ENCODE results near the gene ANO6.
"Not testable (repeated sequence)": the region's sequence is repeated elsewhere in the genome, so short reads cannot be mapped to it uniquely, and the experiment has no call there.

The ANO6 gene

GRCh38 chr12:45213107-45213506, 2.8 kb upstream of the ANO6 start:
- DNase-seq, result no peak

GRCh38 chr12:45214071-45214470, 1.8 kb upstream of the ANO6 start:
- DNase-seq, result no peak

GRCh38 chr12:45214749-45215418, 1.0 kb upstream of the ANO6 start:
- DNase-seq, result no peak

GRCh38 chr12:45216230-45216982, 511 bp downstream of the ANO6 start:
- no peak for DNase-seq

GRCh38 chr12:45216983-45217485, 1.1 kb downstream of the ANO6 start:
- no peak for DNase-seq

- DNase-seq, result no peak
Measured at GRCh38 chr12:45217846-45218245, 2.0 kb downstream of the ANO6 start.

- DNase-seq, result no peak
Measured at GRCh38 chr12:45219621-45220020, 3.7 kb downstream of the ANO6 start.

- no peak for DNase-seq
Measured at GRCh38 chr12:45220363-45220931, 4.6 kb downstream of the ANO6 start.

- DNase-seq, result no peak
Measured at GRCh38 chr12:45220969-45221368, 5.1 kb downstream of the ANO6 start.

- no peak for DNase-seq
Measured at GRCh38 chr12:45223868-45224267, 8.0 kb downstream of the ANO6 start.

GRCh38 chr12:45224311-45224710, 8.4 kb downstream of the ANO6 start:
- no peak for DNase-seq

- no peak for DNase-seq
Measured at GRCh38 chr12:45226021-45226420, 10.1 kb downstream of the ANO6 start.

- DNase-seq, result no peak
Measured at GRCh38 chr12:45227316-45228067, 11.6 kb downstream of the ANO6 start.

- no peak for DNase-seq
Measured at GRCh38 chr12:45231515-45232145, 15.7 kb downstream of the ANO6 start.

- no peak for DNase-seq
Measured at GRCh38 chr12:45232146-45232755, 16.4 kb downstream of the ANO6 start.

GRCh38 chr12:45232756-45233372, 17.0 kb downstream of the ANO6 start:
- no peak for DNase-seq

- DNase-seq, result no peak
Measured at GRCh38 chr12:45234139-45234865, 18.4 kb downstream of the ANO6 start.

GRCh38 chr12:45235087-45236025, 19.5 kb downstream of the ANO6 start:
- no peak for DNase-seq

GRCh38 chr12:45236383-45236782, 20.5 kb downstream of the ANO6 start:
- not testable (repeated sequence) for DNase-seq

- DNase-seq, result no peak
Measured at GRCh38 chr12:45242180-45242579, 26.3 kb downstream of the ANO6 start.

Data from NCI-H510A (cell line).